H9 (cell line): Measurements from ENCODE around the gene INPP5A. TPM values are rescaled to one million over a fixed set of nuclear protein-coding genes. Genes with fewer than 3 reads are reported as not detected.

ENCODE experiments used
- DNase-seq: peaks from one replicate; pipeline ENCODE4 v3.0.0-alpha.2; 2017
- H2AFZ ChIP-seq: one replicate; pipeline ENCODE4 v1.6.1; 2013; ENCODE audit warnings: mild to moderate bottlenecking, low read length, control low read depth, moderate library complexity
- H2AK5ac ChIP-seq: 2 replicates; pipeline ENCODE4 v1.6.1; 2013; ENCODE audit warnings: low read length, control low read depth, mixed read lengths; ENCODE audit not compliant: insufficient read length
- H2BK120ac ChIP-seq: one replicate; pipeline ENCODE4 v1.6.1; 2013; ENCODE audit warnings: low read depth, mild to moderate bottlenecking, low read length, control low read depth, inconsistent platforms; ENCODE audit not compliant: poor library complexity, severe bottlenecking
- H2BK12ac ChIP-seq: 2 replicates; pipeline ENCODE4 v1.6.1; 2013; ENCODE audit warnings: low read length, control low read depth, mixed read lengths, low read depth; ENCODE audit not compliant: insufficient read length
- H2BK15ac ChIP-seq: 2 replicates; pipeline ENCODE4 v1.6.1; 2013; ENCODE audit warnings: low read depth, low read length, control low read depth
- H2BK20ac ChIP-seq: one replicate; pipeline ENCODE4 v1.6.1; 2013; ENCODE audit warnings: low read depth, mild to moderate bottlenecking, low read length, control low read depth, inconsistent platforms; ENCODE audit not compliant: poor library complexity, severe bottlenecking
- H2BK5ac ChIP-seq: 2 replicates; pipeline ENCODE4 v1.6.1; 2013; ENCODE audit warnings: low read length, control low read depth, mixed read lengths; ENCODE audit not compliant: insufficient read length
- H3K14ac ChIP-seq: 2 replicates; pipeline ENCODE4 v1.6.1; 2013; ENCODE audit warnings: low read length, control low read depth; ENCODE audit not compliant: insufficient read depth
- H3K18ac ChIP-seq: 2 replicates; pipeline ENCODE4 v1.6.1; 2013; ENCODE audit warnings: low read depth, mild to moderate bottlenecking, mixed read lengths, low read length, control low read depth; ENCODE audit not compliant: insufficient read length
- H3K23ac ChIP-seq: 2 replicates; pipeline ENCODE4 v1.6.1; 2013; ENCODE audit warnings: low read length, control low read depth, mixed read lengths, low read depth; ENCODE audit not compliant: insufficient read length
- H3K23me2 ChIP-seq: 2 replicates; pipeline ENCODE4 v1.6.1; 2013; ENCODE audit warnings: low read depth, mild to moderate bottlenecking, mixed read lengths, low read length, control low read depth; ENCODE audit not compliant: insufficient read length, poor library complexity, severe bottlenecking
- H3K27ac ChIP-seq: 2 replicates; pipeline ENCODE4 v1.5.1; 2013; ENCODE audit warnings: low read length, control low read depth, mixed read lengths, low read depth; ENCODE audit not compliant: insufficient read length
- H3K27me3 ChIP-seq: 2 replicates; pipeline ENCODE4 v1.6.1; 2013; ENCODE audit warnings: low read length, control low read depth, inconsistent platforms; ENCODE audit not compliant: insufficient read depth
- H3K4ac ChIP-seq: 2 replicates; pipeline ENCODE4 v1.6.1; 2013; ENCODE audit warnings: low read depth, mild to moderate bottlenecking, control low read depth, inconsistent platforms, low read length, moderate library complexity
- H3K4me1 ChIP-seq: 2 replicates; pipeline ENCODE4 v1.6.1; 2013; ENCODE audit warnings: low read length, control low read depth, inconsistent platforms; ENCODE audit not compliant: insufficient read depth
- H3K4me2 ChIP-seq: 2 replicates; pipeline ENCODE4 v1.6.1; 2013; ENCODE audit warnings: low read length, control low read depth, mixed read lengths; ENCODE audit not compliant: insufficient read length, insufficient read depth
- H3K56ac ChIP-seq: 2 replicates; pipeline ENCODE4 v1.6.1; 2013; ENCODE audit warnings: low read depth, mild to moderate bottlenecking, mixed read lengths, low read length, control low read depth; ENCODE audit not compliant: insufficient read length
- H3K79me1 ChIP-seq: 2 replicates; pipeline ENCODE4 v1.6.1; 2013; ENCODE audit warnings: low read depth, mild to moderate bottlenecking, moderate library complexity, low read length, control low read depth, inconsistent platforms; ENCODE audit not compliant: insufficient read depth, poor library complexity, severe bottlenecking
- H3K79me2 ChIP-seq: 2 replicates; pipeline ENCODE4 v1.6.1; 2013; ENCODE audit warnings: low read length, control low read depth, inconsistent platforms; ENCODE audit not compliant: insufficient read depth
- H3K9ac ChIP-seq: 2 replicates; pipeline ENCODE4 v1.6.1; 2013; ENCODE audit warnings: low read length, control low read depth, mixed read lengths; ENCODE audit not compliant: insufficient read length; ENCODE audit errors: extremely low read depth
- H3K9me3 ChIP-seq: one replicate; pipeline ENCODE4 v1.6.1; 2013; ENCODE audit warnings: low read depth, low read length, inconsistent platforms; ENCODE audit not compliant: control insufficient read depth
- H3T11ph ChIP-seq: one replicate; pipeline ENCODE4 v1.6.1; 2013; ENCODE audit warnings: mild to moderate bottlenecking, low read length, control low read depth, inconsistent platforms
- H4K20me1 ChIP-seq: one replicate; pipeline ENCODE4 v1.6.1; 2013; ENCODE audit not compliant: control insufficient read depth, insufficient read length, insufficient read depth
- H4K5ac ChIP-seq: 2 replicates; pipeline ENCODE4 v1.6.1; 2013; ENCODE audit warnings: low read depth, mild to moderate bottlenecking, mixed read lengths, low read length, control low read depth; ENCODE audit not compliant: insufficient read length
- H4K8ac ChIP-seq: replicated peaks from 2 replicates; pipeline ENCODE4 v1.6.1; 2013; ENCODE audit warnings: low read length, control low read depth, mixed read lengths, low read depth; ENCODE audit not compliant: insufficient read length
- H4K91ac ChIP-seq: 2 replicates; pipeline ENCODE4 v1.6.1; 2013; ENCODE audit warnings: low read depth, mild to moderate bottlenecking, moderate library complexity, mixed read lengths, low read length, control low read depth; ENCODE audit not compliant: insufficient read length
- H3K27ac Mint-ChIP-seq, 3 experiments: 2 replicates in 2 of 3; 3 replicates in 1 of 3; pipeline ENCODE4 v1.8.0; 2020 to 2021; ENCODE audit warnings: mixed read lengths in 3 of 3, mild to moderate bottlenecking in 1 of 3, moderate library complexity in 1 of 3
- H3K27me3 Mint-ChIP-seq: 2 replicates; pipeline ENCODE4 v1.8.0; 2021; ENCODE audit warnings: low read depth, mild to moderate bottlenecking, moderate library complexity, mixed read lengths
- H3K36me3 Mint-ChIP-seq, 3 experiments: 2 replicates in 2 of 3; 3 replicates in 1 of 3; pipeline ENCODE4 v1.8.0; 2020 to 2021; ENCODE audit warnings: low read depth in 3 of 3, mixed read lengths in 3 of 3; ENCODE audit not compliant: insufficient read depth in 1 of 3
- H3K4me1 Mint-ChIP-seq, 2 experiments: 2 replicates each; pipeline ENCODE4 v1.8.0; 2020; ENCODE audit warnings: mixed read lengths in 2 of 2
- H3K4me3 Mint-ChIP-seq, 2 experiments: 2 replicates in 1 of 2; 3 replicates in 1 of 2; pipeline ENCODE4 v1.8.0; 2020 to 2021; ENCODE audit warnings: mild to moderate bottlenecking in 2 of 2, mixed read lengths in 2 of 2, moderate library complexity in 1 of 2
- H3K9me3 Mint-ChIP-seq, 2 experiments: 2 replicates in 1 of 2; 3 replicates in 1 of 2; pipeline ENCODE4 v1.8.0; 2020; ENCODE audit warnings: mild to moderate bottlenecking in 2 of 2, mixed read lengths in 2 of 2, moderate library complexity in 1 of 2
- WGBS: extraction: QIAGEN DNeasy Blood & Tissue Kit; methylation state at CpG from one replicate; pipeline ENCODE4 v1.1.7; 2013; ENCODE audit warnings: missing lambda C conversion rate, low lambda C conversion rate, mixed read lengths; ENCODE audit not compliant: insufficient read length; ENCODE audit errors: extremely low coverage; 5-methylcytosine and 5-hydroxymethylcytosine counted together
- total RNA-seq: library from RNA; stranded (reverse); gene quantifications from 2 replicates; pipeline ENCODE4 v1.2.1, GENCODE V29; 2021
- TF ChIP-seq, protein P1 (sequence below): fragments of 200-600 bp; sonication (generic); conservative IDR thresholded peaks from 3 replicates; pipeline ENCODE4 v1.8.0; 2021; ENCODE audit warnings: antibody characterized with exemption, mild to moderate bottlenecking

INPP5A gene
- total RNA-seq, 1 experiment from 2014 or later = 17.7 TPM

DNA sequence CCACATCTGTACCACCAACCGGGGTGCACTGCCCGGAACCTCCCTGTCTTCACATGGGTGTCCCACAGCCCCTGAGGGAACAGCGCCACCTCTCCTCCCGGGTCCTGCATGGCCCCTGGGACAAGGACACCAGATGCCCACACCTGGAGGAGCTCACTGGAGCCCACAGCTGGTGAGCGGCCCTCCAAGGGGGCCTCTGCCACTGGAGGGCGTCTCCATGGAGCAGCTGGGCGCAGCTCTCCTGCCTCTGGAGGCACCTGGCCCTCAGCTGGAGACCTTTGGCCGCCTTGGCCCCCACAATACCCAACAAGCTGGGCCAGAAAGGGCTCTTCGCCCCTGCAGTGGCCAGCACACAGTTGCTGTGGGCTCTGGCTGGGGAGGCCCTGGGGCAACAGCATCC lies 255.6 kb downstream of the INPP5A start:
- WGBS = no CpG with 5 or more reads among the region's 9 CpGs
- Histone ChIP-seq H3K27ac (no peak overlapping the region), H3K79me2 (no peaks in the 10 kb centered on the region), H4K5ac (no peak overlapping the region), H3K9me3 (no peaks in the 10 kb centered on the region), H2AK5ac (no peak overlapping the region), H3T11ph (no peak overlapping the region), H2BK20ac (no peak overlapping the region), H4K20me1 (no peaks in the 10 kb centered on the region), H3K27me3 (peaks cover 22% of the 10 kb centered on the region; the same call in 1 of the 2 replicates), H2BK120ac (no peak overlapping the region), H2AFZ (no peak overlapping the region), H3K23ac (no peak overlapping the region), H3K4ac (no peak overlapping the region), H4K8ac (no peak overlapping the region), H3K4me1 (no peaks in the 10 kb centered on the region), H3K18ac (no peak overlapping the region), H3K56ac (no peak overlapping the region), H3K14ac (no peak overlapping the region), H3K23me2 (peaks cover 6% of the 10 kb centered on the region), H2BK12ac (no peak overlapping the region), H4K91ac (no peak overlapping the region), H2BK15ac (no peak overlapping the region), H2BK5ac (no peak overlapping the region), H3K79me1 (no peaks in the 10 kb centered on the region), H3K9ac (no peak overlapping the region), H3K4me2 (no peak overlapping the region)
- Mint-ChIP-seq H3K36me3 (no peaks in the 10 kb centered on the region), H3K4me1 (peaks cover 0 to 2% of the 10 kb centered on the region in 2 experiments; a peak in 1 of 4 replicates), H3K9me3 (no peaks in the 10 kb centered on the region), H3K4me3 (no peak overlapping the region), H3K27ac (no peak overlapping the region), H3K27me3 (peaks cover 45% of the 10 kb centered on the region)
- TF ChIP-seq, protein P1, sequence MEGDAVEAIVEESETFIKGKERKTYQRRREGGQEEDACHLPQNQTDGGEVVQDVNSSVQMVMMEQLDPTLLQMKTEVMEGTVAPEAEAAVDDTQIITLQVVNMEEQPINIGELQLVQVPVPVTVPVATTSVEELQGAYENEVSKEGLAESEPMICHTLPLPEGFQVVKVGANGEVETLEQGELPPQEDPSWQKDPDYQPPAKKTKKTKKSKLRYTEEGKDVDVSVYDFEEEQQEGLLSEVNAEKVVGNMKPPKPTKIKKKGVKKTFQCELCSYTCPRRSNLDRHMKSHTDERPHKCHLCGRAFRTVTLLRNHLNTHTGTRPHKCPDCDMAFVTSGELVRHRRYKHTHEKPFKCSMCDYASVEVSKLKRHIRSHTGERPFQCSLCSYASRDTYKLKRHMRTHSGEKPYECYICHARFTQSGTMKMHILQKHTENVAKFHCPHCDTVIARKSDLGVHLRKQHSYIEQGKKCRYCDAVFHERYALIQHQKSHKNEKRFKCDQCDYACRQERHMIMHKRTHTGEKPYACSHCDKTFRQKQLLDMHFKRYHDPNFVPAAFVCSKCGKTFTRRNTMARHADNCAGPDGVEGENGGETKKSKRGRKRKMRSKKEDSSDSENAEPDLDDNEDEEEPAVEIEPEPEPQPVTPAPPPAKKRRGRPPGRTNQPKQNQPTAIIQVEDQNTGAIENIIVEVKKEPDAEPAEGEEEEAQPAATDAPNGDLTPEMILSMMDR = no peak; the same call in 2 of the 3 replicates
- DNase-seq = no peak
